Activated naive CD4-positive, alpha-beta T cell treated with anti-CD3 and anti-CD28 coated beads for 36 hours (primary cell): ENCODE data around the gene SAYSD1. TPM values are rescaled to one million over a fixed set of nuclear protein-coding genes. Genes with fewer than 3 reads are reported as not detected.
A peak's percentile ranks its signal among the peaks of the same experiment; 100 is the strongest.

Source experiments
- CTCF ChIA-PET: fragments of 350-600 bp; sonication (Branson Sonifier 250); formaldehyde crosslinking; loops from one replicate; lab custom pipeline; 2021; ENCODE audit warnings: antibody characterized with exemption; lab: Charles Lee
- DNase-seq: peaks from one replicate; pipeline ENCODE4 v3.0.0-alpha.2; 2020
- H3K27ac Mint-ChIP-seq: one replicate; pipeline ENCODE4 v1.8.0; 2021; ENCODE audit warnings: mild to moderate bottlenecking, mixed read lengths
- H3K27me3 Mint-ChIP-seq: one replicate; pipeline ENCODE4 v1.8.0; 2021; ENCODE audit warnings: low read depth, mixed read lengths
- H3K36me3 Mint-ChIP-seq: one replicate; pipeline ENCODE4 v1.8.0; 2021; ENCODE audit warnings: low read depth, mixed read lengths
- H3K4me1 Mint-ChIP-seq: one replicate; pipeline ENCODE4 v1.8.0; 2021; ENCODE audit warnings: low read depth, mixed read lengths
- H3K4me3 Mint-ChIP-seq: one replicate; pipeline ENCODE4 v1.8.0; 2021; ENCODE audit warnings: mild to moderate bottlenecking, moderate library complexity, mixed read lengths
- H3K9me3 Mint-ChIP-seq: one replicate; pipeline ENCODE4 v1.8.0; 2021; ENCODE audit warnings: mixed read lengths
- intact Hi-C: fragments of 100-400 bp; cut with micrococcal nuclease; formaldehyde crosslinking; loops from one replicate; pipeline ENCODE4 v1.15.1; 2023
- total RNA-seq, 2 experiments: library from RNA; stranded (reverse); gene quantifications; one replicate each; pipeline ENCODE4 v1.2.3, GENCODE V29; 2021

SAYSD1 gene, protein sequence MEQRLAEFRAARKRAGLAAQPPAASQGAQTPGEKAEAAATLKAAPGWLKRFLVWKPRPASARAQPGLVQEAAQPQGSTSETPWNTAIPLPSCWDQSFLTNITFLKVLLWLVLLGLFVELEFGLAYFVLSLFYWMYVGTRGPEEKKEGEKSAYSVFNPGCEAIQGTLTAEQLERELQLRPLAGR
- total RNA-seq: 10 to 100 TPM; 13.7 to 13.8 TPM

DNA sequence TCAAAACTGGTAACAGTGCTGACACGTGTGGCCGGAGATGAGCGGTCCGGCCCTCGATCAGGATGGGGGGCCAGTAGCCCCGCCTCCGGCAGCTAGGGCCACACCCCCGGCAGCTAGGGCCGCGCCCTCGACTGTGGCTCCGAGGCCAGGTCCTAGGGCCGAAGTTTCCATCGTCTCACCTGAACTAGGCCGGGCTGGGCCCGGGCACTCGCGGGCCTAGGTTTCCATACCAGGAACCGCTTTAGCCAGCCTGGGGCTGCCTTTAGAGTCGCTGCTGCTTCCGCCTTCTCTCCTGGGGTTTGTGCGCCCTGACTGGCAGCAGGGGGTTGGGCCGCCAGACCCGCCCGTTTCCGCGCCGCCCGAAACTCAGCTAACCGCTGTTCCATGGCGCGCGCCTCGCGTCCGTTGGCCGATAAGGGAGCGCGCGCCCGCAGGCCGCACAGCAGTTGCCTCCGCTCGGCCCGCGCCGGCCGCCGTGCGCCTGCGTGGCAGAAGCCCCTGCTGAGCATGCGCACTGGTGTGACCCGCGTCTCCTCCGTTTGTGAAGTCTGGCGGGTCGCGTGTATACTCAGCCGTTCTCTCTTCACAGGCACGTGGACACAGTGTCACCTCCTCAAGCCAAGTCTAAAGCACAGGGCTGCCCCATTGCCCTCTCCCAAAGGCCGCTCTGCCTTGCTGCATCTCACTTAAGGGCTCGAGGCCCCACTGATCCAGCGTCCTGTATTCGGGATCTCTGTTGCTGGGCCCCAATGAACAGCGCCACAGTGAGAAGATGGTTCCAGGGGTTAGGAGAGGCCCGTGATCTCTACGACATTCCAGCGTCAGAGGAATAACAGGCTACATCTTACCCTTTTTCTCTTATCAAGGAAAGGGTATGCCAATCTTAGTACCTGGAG is at the start of gene SAYSD1:
TSS of gene SAYSD1 (minus strand) at position 483 of the 896 bp plus-strand sequence. CDS start at position 386, 97 bp downstream.
- intact Hi-C loops: loop anchor here (1.0 to 5.0 kb wide), 5 partner anchors 38 to 1957 kb away; partner anchors contain the start of genes GLO1, KCNK5, NFYA and OARD1
- Mint-ChIP-seq H3K4me3 (peak within 1 kb of the TSS; percentile 93), H3K4me1 (peaks cover 56% of the 10 kb centered on the region), H3K27me3 (no peaks in the 10 kb centered on the region), H3K36me3 (no peaks in the 10 kb centered on the region), H3K27ac (peak within 1 kb of the TSS; percentile 95), H3K9me3 (no peaks in the 10 kb centered on the region)
- peak; percentile 94 for DNase-seq
- CTCF ChIA-PET: interaction anchor here (0.6 to 2.7 kb wide), 5 partner anchors 13 to 235 kb away, joined by 3 to 10 read pairs (median 4); partner anchors contain the start of gene GLP1R

DNA sequence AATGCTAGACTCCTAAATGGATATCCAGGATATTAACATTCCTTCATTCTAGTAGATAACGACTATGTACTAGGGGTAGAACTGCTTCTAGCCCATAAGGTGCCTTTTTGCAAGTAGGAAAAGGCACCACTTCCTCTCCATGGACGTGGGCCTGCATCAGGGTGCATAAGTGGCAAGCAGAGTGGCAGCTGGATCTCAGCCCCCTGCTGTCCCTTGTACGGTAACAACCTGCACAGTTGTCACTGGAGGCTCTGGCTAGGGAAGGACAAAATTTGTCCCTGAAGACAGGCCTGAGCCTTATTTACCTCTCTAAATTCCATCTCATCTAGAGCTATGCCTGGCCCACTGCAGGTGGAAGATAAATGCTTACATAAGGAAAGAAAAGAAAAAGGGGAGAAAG is 42.5 kb upstream of the SAYSD1 start:
- Mint-ChIP-seq H3K27ac (no peak overlapping the region), H3K4me3 (no peak overlapping the region), H3K27me3 (no peaks in the 10 kb centered on the region), H3K4me1 (peaks cover 16% of the 10 kb centered on the region), H3K9me3 (peaks cover 4% of the 10 kb centered on the region), H3K36me3 (peaks cover 3% of the 10 kb centered on the region)
- CTCF ChIA-PET: interaction anchor here (0.7 to 4.7 kb wide), 6 partner anchors 12 to 285 kb away, joined by 3 to 29 read pairs (median 4); no protein-coding TSS in a partner anchor
- intact Hi-C loops: loop anchor here (2.0 to 10.0 kb wide), 2 partner anchors 113 to 185 kb away; partner anchors contain the start of gene GLP1R
- DNase-seq: no peak

DNA sequence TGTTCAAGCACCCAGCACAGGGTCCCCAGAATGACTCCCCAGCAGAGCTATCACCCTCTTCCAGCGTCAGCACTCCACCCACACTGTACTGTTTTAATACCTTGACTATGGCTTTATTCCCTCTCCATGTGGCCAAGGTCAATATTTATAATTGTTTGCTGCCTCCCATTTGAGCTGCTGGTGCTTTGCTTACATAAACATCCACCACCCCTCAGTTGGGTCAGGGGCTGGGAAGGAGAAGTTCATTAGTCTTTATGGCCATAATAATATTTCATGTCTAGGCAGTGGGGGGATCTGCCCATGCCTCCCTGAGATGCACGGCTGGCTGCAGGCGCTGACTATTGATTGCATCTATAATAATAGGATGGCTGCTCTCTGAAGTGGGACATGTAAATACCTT is 41.8 kb upstream of the SAYSD1 start:
- CTCF ChIA-PET: interaction anchor here (0.9 to 4.7 kb wide), 2 partner anchors 147 to 154 kb away, joined by 3 to 29 read pairs; no protein-coding TSS in a partner anchor
- intact Hi-C loops: loop anchor here (2.0 to 10.0 kb wide), 2 partner anchors 112 to 184 kb away; partner anchors contain the start of gene GLP1R
- no peak overlapping the region for H3K27ac Mint-ChIP-seq
- peaks cover 4% of the 10 kb centered on the region for H3K9me3 Mint-ChIP-seq
- no peak overlapping the region for H3K4me3 Mint-ChIP-seq
- peaks cover 23% of the 10 kb centered on the region for H3K4me1 Mint-ChIP-seq
- H3K27me3 Mint-ChIP-seq: no peaks in the 10 kb centered on the region
- no peak for DNase-seq
- H3K36me3 Mint-ChIP-seq: peaks cover 3% of the 10 kb centered on the region

DNA sequence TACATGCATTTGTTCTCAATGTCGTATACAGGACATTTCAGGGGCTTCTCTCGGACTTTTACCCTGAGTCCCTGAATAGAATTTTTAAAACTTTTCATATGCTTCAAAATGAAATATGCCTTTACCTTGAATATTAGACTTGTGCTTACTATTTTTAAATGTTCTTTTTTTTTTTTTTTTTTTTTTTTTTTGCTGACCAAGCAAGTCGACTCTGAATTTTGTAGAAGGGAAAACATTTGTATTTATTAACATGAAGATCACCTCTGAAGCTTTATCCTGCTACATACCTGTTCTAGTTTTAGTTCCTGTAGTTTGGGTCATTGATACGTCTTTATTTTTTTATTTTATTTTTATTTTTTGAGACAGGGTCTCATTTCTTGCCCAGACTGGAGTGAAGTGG is 39.7 kb upstream of the SAYSD1 start:
- DNase-seq: no peak
- Mint-ChIP-seq H3K27ac (no peak overlapping the region), H3K4me3 (no peak overlapping the region), H3K36me3 (peaks cover 3% of the 10 kb centered on the region), H3K27me3 (peaks cover under 1% of the 10 kb centered on the region), H3K4me1 (peaks cover 29% of the 10 kb centered on the region), H3K9me3 (peaks cover 2% of the 10 kb centered on the region)
- CTCF ChIA-PET: no interaction called here
- intact Hi-C loops: loop anchor here (10.0 kb wide), 1 partner anchor 110 kb away; the partner anchor contains the start of gene GLP1R

DNA sequence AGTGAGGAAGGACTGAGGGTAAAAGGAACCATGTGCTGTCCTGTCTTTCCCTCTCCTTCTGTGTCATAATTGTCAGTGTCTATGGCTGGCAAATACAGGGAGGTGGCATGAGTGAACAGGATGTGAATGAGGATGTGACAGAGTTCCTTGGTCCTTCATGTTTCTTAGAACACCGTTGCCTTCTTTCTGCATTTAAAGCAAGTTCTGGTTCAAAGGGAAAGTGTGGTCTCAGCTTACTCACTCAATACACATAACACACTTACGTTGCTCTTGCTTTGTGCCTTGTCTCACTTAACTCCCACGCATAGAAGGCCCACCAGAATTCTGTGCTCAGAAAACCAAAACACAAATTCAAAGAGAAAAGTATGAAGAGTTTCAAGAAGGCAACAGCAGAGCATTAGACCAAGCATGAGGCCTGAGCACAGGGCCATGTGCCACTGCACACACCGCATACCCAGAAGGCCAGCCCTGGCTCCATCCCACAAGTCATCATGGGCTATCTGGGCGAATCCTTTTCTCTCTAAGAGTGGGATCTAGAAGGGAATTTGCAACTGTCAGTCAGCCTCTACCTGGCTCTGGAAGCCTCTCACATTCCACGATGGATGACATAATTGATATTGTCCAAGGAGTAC is 38.9 kb upstream of the SAYSD1 start:
- no peak overlapping the region for H3K4me3 Mint-ChIP-seq
- H3K4me1 Mint-ChIP-seq: peaks cover 29% of the 10 kb centered on the region
- intact Hi-C loops: loop anchor here (1.0 to 10.0 kb wide), 2 partner anchors 40 to 109 kb away; partner anchors contain the start of gene GLP1R
- peak overlapping the region; percentile 44 for H3K27ac Mint-ChIP-seq
- peak; percentile 59 for DNase-seq
- H3K9me3 Mint-ChIP-seq: no peaks in the 10 kb centered on the region
- no peaks in the 10 kb centered on the region for H3K36me3 Mint-ChIP-seq
- peaks cover 3% of the 10 kb centered on the region for H3K27me3 Mint-ChIP-seq
- CTCF ChIA-PET: interaction anchor here (0.7 to 2.3 kb wide), 8 partner anchors 12 to 281 kb away, joined by 3 to 10 read pairs (median 4); partner anchors contain the start of gene SAYSD1

DNA sequence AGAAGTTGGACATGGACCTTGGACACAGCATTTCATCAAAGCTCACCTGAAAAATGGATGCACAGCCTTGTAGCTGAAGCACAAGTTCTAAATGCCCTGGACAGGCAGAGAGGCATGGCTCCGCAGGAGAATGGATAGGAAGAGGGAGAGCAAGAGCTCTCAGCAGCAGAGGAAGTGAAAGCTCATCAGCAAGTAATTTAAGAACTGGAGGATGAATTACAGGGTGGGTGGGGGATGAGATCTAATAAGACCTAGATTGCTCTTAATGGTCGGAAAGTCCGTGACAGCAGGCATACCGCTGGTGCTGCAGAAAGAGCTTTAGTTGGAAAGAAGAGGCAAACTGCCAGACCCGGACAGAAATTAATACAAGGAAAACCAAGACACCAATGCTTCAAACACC is 37.3 kb upstream of the SAYSD1 start:
- H3K36me3 Mint-ChIP-seq: no peaks in the 10 kb centered on the region
- H3K4me3 Mint-ChIP-seq: no peak overlapping the region
- CTCF ChIA-PET: interaction anchor here (1.1 to 2.3 kb wide), 9 partner anchors 13 to 156 kb away, joined by 3 to 10 read pairs (median 4); partner anchors contain the start of gene SAYSD1
- H3K9me3 Mint-ChIP-seq: no peaks in the 10 kb centered on the region
- peaks cover 29% of the 10 kb centered on the region for H3K4me1 Mint-ChIP-seq
- no peak overlapping the region for H3K27ac Mint-ChIP-seq
- DNase-seq: no peak
- peaks cover 6% of the 10 kb centered on the region for H3K27me3 Mint-ChIP-seq
- intact Hi-C loops: loop anchor here (10.0 kb wide), 1 partner anchor 107 kb away; the partner anchor contains the start of gene GLP1R

DNA sequence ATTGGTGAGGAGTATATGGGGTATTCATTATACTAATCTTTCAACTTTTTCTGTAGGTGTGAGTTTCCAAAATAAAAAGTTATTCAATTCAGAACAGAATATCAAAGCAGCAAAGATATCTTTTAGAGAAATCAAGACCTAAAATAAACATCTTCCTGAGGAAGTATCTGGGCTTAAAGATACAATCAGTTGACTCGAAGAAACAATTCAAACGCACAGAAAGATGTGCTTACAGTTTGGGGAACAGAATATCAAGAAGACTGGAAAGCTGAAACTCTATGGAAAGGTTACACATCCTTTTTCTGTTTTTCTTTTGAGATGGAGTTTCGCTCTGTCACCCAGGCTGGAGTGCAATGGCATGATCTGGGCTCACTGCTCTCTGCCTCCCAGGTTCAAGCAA is 36.2 kb upstream of the SAYSD1 start:
- Mint-ChIP-seq H3K4me3 (no peak overlapping the region), H3K9me3 (no peaks in the 10 kb centered on the region), H3K27me3 (peaks cover 6% of the 10 kb centered on the region), H3K4me1 (peaks cover 29% of the 10 kb centered on the region), H3K27ac (no peak overlapping the region), H3K36me3 (no peaks in the 10 kb centered on the region)
- intact Hi-C loops: loop anchor here (10.0 kb wide), 1 partner anchor 106 kb away; the partner anchor contains the start of gene GLP1R
- CTCF ChIA-PET: interaction anchor here (1.1 to 2.3 kb wide), 5 partner anchors 10 to 157 kb away, joined by 3 to 10 read pairs (median 3); partner anchors contain the start of gene SAYSD1
- no peak for DNase-seq

DNA sequence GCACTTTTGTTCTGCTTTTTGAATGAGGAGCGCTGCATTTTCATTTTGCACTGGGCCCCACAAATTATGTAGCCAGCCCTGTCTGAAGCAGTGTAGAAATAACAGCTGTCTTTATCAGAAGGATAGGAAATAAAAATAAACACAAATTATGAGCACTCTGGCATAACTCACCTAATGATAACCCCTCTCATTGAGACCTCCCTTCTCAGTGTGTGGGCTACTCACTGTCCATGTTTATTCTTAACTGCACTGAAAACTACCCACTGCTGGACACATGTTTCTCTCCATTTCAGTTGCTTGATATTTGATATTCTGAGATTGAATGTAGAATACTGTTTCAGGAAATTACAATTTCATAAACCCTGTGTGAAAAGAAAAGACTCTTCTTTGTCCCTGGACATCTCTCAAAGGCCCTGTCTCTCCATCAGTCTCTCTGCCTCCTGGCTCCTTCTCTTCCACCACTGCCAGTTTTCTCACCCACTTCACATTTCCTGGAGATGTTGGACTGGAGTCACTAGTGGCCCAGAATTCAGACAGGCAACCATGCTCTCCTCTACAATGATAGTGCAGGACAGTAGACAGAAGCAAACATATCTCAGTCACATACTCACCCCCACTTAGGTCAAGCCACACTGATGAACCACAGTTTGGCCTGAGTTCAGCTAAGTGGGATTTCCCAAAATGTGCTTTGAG is 29.6 kb upstream of the SAYSD1 start:
- no peaks in the 10 kb centered on the region for H3K4me1 Mint-ChIP-seq
- DNase-seq: no peak

DNA sequence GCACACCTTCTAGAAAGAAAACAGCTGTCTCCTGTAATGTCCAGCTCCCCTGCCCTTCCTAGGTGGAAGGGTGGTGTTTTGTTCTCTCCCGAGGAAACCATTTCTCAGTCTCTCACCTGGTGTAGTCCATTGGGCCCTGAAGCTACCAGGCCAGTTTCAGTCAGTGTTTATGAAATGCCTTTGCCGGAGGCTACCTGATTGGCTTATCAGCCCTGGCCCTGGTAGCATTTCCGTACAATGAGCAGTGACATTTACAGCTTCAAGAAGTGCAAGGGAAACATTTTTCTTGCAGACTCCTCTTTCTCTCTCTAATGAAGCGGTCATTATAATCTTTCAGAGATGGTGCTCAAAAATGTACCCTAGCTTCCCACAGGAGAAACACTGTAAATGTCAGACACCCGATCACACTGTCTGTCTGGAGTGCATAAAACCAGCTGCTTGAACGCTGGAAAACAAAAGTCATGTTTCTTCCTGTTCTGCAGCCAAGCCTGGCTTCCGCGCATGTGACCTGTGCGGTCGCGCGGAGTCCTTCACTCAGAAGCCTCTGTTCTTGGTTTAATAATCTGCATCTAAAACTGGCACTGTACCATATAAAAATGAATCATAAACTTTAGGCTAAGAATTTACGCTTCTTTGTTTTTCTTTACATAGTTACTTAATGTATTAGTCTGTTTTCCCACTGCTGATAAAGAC is 28.4 kb upstream of the SAYSD1 start:
- CTCF ChIA-PET: no interaction called here
- intact Hi-C loops: no loop called here
- no peaks in the 10 kb centered on the region for H3K36me3 Mint-ChIP-seq

More for the DNA sequence above, 29.6 kb upstream of the SAYSD1 start:
- intact Hi-C loops: no loop called here
- no peaks in the 10 kb centered on the region for H3K9me3 Mint-ChIP-seq
- no peaks in the 10 kb centered on the region for H3K36me3 Mint-ChIP-seq
- H3K27me3 Mint-ChIP-seq: peaks cover 11% of the 10 kb centered on the region
- CTCF ChIA-PET: interaction anchor here (0.6 kb wide), 1 partner anchor 8 kb away, joined by 3 read pairs; no protein-coding TSS in a partner anchor
- H3K27ac Mint-ChIP-seq: no peak overlapping the region
- no peak overlapping the region for H3K4me3 Mint-ChIP-seq

DNA sequence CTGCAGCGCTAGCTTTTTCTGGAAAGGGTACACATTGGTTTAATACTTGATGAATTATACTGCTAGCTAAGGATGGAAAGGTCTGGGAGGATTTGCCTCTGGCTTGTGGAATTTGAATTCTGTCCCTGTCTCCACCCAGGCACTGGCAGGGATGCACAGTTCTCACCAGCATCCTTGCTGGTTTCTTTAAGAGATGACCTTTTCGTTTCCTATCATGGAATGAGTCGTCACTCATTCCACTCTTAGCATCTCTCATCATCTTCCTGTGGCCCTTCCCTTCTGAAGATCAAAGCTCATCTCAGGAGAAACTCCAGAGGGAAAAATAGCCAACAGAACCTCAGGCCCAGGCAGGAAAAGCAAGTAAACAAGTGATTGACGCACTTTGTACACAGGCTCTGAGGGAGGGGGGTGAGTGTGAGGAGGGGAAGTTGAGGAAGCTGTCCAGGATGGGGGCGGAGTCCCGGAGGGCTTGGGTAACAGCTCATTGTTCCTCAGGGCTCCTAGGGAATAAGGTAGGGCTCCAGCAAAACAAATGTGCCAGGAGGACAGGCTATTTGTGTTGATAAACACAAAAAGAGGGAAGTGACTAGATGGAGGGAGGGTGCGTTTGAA is 25.7 kb upstream of the SAYSD1 start:
- Mint-ChIP-seq H3K27me3 (peaks cover 12% of the 10 kb centered on the region), H3K4me3 (no peak overlapping the region), H3K27ac (no peak overlapping the region), H3K4me1 (no peaks in the 10 kb centered on the region), H3K9me3 (peaks cover 10% of the 10 kb centered on the region), H3K36me3 (no peaks in the 10 kb centered on the region)
- intact Hi-C loops: no loop called here
- CTCF ChIA-PET: interaction anchor here (1.0 kb wide), 1 partner anchor 10 kb away, joined by 3 read pairs; no protein-coding TSS in a partner anchor
- no peak for DNase-seq

More for the DNA sequence above, 28.4 kb upstream of the SAYSD1 start:
- no peak overlapping the region for H3K4me3 Mint-ChIP-seq
- H3K4me1 Mint-ChIP-seq: no peaks in the 10 kb centered on the region
- H3K9me3 Mint-ChIP-seq: peaks cover 2% of the 10 kb centered on the region
- H3K27ac Mint-ChIP-seq: no peak overlapping the region
- peaks cover 8% of the 10 kb centered on the region for H3K27me3 Mint-ChIP-seq
- DNase-seq: no peak
